ENCODE data around the gene NAV2.

GRCh38 chr11:19697721-19698121, 14.9 kb upstream of the NAV2 start:
- TF ChIP-seq POLR2A (IDR thresholded peaks at IDR 0.05) = no peak
- TF ChIP-seq, protein P1, sequence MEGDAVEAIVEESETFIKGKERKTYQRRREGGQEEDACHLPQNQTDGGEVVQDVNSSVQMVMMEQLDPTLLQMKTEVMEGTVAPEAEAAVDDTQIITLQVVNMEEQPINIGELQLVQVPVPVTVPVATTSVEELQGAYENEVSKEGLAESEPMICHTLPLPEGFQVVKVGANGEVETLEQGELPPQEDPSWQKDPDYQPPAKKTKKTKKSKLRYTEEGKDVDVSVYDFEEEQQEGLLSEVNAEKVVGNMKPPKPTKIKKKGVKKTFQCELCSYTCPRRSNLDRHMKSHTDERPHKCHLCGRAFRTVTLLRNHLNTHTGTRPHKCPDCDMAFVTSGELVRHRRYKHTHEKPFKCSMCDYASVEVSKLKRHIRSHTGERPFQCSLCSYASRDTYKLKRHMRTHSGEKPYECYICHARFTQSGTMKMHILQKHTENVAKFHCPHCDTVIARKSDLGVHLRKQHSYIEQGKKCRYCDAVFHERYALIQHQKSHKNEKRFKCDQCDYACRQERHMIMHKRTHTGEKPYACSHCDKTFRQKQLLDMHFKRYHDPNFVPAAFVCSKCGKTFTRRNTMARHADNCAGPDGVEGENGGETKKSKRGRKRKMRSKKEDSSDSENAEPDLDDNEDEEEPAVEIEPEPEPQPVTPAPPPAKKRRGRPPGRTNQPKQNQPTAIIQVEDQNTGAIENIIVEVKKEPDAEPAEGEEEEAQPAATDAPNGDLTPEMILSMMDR (IDR thresholded peaks at IDR 0.05) = no peak
